ENCODE measurements around the gene TTYH1.
"Not testable (repeated sequence)": the region's sequence is repeated elsewhere in the genome, so short reads cannot be mapped to it uniquely, and the experiment has no call there.

TTYH1 gene

DNA sequence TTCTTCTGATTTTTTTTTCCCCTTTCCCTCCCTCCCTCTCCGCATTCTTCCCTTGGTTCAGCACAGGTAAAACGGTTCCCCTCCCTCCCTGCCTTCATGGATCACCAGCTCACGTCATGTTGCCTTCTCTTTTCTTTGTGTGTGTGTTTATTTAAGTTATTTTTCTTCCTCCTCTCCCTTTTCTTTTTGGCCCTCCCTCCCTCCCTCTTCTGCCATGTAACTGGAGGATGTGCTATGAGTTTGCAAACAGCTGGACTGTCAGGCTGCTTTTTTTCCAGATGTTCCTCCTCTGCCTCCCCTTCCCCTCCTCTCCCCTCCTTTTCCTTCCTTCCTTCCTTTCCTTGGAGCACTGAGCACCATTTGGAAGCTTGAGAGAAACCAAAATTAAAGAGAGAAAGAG, 46.3 kb downstream of the TTYH1 start:
- no peak for DNase-seq (ENCODE audit: low read depth)

DNA sequence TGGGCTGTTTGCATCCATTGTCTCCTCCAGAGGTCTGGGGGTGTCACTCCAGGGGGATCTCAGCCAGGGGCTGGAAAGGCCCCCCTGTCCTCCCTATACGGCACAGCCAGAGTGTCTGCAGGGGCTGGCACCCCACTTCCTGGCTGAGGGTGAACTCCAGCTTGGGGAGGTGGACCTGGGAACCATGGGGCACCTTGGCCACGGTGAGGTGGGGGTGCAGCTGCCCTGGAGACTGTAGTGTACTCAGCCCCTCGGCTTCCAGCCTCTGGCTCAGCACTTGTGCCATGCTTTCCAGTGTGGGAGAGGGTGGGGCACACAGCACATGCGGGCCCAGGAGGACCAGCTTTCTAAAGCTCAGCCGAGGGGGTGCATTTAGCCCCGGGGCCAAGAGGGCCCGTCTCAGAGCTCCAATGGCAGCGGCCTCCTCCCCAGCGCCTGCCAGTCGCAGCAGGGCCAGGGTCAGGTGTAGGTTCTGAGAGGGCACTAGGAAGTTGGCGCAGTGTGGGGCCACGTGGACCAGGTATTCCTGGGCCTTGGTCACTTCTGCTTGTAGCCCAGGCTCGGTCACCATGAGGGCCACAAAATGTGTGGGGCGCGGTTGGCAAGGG, 46.9 kb downstream of the TTYH1 start:
- DNase-seq (ENCODE audit: low read depth) = no peak

DNA sequence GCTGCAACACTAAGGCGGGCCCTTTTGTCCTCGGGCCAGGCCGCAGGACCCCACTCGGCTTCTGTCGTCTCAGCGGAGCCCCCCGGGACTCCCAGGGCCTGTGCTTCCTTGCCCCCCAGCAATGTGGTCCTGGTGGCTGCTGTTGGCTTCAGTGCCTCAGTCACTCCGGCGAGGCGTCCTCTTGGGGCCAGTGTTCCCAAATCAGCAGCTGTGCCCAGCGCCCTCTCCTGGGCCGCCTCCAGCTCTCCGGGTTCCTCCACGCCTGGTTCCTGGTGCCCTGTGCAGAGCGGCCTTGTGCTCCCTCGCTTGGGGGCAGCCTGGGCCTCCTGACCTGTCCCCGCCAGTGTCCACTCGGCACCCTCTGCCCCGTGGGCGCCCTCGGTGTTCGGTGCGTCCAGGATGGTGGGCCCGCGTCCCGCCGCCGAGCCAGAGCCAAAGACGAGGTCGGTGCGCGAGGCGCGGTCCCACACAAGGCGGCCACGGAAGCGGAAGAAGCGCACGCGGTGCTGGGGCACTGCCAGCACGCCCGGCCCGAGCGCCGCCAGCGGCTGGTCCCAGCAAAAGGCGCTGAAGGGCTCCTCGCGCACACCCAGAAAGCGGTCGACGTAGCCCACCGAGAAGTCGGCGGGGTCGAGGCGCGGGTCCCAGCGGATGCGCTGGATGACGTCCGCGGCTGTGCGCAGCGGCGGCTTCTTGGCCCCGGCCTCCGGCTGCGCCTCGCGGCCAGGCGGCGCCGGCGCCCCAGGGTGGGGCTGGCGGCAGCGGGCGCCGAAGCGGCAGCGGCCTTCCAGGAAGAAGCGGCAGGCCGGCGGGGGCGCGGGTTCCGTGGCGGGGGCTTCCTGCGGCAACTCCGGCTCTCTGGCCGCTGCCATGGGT, 47.6 kb downstream of the TTYH1 start:
- no peak for DNase-seq (ENCODE audit: low read depth)

DNA sequence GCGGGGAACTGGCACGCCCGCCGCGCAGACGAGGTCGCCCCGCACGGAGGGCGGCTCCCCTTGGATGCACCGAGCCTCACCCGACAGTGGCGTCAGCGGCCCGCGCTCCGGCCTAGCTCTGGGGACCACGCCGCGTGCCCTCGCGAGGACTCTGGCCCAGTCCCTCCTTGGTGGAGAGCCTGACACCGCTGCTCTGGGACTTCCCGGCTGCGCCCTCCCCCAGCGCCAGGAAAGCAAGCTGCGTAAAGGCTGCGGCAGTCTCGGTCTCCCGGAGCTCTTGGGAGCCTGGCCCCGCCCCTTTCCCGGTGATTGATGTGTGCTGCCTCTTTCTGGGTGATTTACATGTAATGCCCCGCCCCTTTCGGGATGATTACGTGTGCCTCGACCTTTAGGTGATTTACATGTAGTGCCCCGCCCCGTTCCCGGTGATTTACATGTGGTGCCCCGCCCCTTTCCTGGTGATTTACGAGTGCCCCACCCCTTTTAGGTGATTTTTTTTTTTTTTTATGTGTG, 48.3 kb downstream of the TTYH1 start, which contains the start of gene LENG9:
TSS of gene LENG9 (minus strand) at position 248 of the 513 bp plus-strand sequence. CDS start 252 bp downstream, outside the sequence.
- peak; percentile 99 for DNase-seq (ENCODE audit: low read depth)

DNA sequence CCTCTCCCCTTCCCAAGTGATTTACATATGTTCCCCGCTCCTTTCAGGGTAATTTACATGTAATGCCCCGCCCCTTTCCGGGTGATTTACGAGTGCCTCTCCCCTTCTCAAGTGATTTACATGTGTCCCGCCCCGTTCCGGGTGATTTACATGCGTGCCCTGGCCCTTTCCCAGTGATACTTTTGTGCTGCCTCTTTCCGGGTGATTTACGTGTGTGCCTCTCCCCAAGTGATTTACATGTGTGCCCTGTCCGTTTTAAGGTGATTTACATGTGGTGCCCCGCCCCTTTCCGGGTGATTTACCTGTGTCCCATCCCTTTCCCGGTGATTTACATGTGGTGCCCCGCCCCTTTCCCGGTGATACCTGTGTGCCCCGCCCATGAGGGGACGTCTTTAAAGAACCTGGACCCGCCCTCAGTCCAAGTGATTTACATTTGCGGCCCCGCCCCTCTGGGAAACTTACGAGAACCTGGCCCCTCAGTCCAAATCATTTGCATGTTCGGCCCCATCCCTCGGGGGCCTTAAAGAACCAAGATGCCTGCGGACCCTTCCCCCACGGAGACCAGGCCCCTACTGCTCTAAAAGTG, 48.9 kb downstream of the TTYH1 start:
- no peak for DNase-seq (ENCODE audit: low read depth)

DNA sequence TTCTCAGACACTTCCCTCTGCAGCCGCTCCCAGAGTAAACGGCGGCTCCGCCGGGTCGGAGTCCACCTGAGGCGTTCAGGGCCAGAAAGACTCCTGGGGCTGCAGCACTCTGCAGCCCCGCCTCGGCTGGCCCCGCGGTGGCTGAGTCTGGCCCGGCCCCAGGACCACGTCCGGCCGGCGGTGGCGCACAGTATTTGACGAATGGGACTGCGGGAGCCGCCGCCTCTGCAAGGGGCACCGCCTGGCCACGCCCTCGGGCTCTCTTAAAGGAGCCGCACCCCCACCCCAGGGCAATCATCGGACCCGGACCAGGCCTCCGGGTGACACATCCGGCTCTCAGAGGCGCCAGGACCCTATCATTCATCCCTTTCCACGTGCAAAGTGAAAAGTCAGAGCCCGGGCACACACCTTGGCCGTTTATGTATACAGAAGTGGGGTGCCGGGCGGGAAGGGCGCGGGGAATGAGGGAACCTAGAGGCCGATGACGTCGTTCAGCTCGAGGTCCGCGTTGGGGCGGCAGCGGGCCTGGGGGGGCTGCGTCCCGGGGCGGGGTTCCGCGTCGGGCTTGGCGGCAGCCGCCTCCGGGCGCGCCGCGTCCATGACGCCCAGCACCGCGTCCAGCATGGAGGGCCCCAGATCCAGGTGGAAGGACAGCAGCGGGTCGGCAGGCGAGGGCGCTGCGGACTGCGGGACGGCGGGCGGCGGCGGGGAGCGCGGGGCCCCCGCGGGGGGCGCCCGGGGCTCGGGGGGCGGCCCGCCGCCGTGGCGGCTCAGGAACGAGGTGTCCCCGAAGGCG, 49.6 kb downstream of the TTYH1 start:
- DNase-seq (ENCODE audit: low read depth) = no peak

DNA sequence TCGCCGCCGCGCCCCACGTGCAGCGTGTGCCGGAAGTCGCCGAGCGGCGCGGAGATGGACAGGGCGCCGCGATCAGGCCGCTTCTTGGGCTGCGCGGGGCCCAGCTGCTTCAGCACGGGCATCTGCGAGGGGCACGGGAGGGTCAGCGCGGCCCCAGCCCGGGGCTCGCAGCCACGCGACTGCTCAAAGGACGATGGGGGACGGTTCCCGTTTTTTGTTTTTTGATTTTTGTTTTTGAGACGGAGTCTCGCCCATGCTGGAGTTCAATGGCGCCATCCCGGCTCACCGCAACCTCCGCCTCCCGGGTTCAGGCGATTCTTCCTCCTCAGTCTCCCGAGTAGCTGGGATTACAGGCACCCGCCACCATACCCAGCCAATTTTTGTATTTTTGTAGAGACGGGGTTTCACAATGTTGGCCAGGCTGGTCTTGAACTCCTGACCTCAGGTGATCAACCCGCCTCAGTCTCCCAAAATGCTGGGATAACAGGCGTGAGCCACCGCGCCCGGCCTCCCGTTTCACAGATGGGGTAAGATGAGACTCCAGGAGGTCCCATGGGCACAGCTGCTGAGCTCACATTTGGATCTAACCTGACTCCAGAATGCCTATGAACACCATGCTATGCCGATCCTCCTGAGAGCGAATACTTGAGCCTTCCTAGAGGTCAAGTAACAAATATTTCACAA, 50.3 kb downstream of the TTYH1 start:
- no peak for DNase-seq (ENCODE audit: low read depth)

DNA sequence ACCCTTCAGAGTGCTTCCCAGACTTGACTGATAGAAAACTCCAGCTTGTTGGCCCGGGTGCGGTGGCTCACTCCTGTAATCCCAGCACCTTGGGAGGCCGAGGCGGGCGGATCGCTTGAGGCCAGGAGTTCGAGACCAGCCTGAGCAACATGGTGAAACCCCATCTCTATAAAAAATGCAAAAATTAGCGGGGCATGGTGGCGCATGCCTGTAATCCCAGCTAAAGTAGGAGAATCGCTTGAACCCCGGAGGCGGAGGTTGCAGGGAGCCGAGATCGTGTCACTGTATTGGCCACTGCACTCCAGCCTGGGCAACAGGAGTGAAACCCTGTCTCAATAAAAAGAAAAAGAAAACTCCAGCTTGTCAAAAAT, 50.8 kb downstream of the TTYH1 start:
- not testable (repeated sequence) for DNase-seq (ENCODE audit: low read depth)

DNA sequence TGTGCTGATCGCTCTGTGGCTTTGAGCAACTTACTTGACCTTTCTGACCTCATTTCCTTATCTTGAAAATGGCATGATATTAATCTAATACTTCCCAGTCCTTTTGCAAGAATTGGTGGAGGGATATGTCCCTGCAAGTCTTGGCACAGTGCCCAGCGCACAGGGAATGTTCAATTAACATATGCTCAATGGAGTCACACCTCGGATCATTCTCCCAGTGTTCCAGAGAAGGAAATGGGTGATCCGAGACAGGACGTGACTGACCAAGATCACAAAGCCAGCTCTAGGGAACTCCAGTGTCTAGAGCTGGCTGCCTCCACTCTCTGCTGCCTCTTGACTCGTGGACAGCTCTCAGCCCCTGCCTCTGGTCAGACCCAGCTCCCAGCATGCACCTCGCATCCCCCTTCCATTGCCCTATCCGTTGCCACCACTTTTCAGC, 54.3 kb downstream of the TTYH1 start:
- no peak for DNase-seq (ENCODE audit: low read depth)

DNA sequence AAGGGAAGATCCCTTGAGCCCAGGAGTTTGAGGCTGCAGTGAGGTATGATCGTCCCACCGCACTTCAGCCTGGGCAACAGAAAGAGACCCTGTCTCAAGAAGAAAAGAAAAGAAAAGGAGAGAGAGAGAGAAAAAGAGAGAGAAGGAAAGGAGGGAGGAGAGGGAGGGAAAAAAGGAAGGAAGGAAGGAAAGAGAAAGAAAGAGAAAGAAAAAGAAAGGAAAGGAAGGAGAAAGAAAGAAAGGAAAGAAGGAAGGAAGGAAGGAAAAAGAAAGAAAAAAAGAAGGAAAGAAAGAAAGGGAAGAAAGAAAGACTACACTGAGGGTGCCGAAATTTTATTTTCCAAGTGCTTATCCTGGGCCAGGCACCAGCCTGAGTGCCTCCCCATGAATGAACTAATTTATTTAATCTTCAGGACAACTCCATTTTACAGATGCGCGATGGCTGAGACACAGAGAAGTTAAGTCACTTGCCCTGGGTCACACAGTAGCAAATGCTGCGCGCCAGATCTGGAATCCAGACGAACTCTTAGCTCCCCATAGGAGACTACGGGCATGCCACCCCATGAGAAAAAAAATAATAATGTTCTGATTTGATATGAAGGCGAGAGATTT, 55.1 kb downstream of the TTYH1 start:
- no peak for DNase-seq (ENCODE audit: low read depth)

DNA sequence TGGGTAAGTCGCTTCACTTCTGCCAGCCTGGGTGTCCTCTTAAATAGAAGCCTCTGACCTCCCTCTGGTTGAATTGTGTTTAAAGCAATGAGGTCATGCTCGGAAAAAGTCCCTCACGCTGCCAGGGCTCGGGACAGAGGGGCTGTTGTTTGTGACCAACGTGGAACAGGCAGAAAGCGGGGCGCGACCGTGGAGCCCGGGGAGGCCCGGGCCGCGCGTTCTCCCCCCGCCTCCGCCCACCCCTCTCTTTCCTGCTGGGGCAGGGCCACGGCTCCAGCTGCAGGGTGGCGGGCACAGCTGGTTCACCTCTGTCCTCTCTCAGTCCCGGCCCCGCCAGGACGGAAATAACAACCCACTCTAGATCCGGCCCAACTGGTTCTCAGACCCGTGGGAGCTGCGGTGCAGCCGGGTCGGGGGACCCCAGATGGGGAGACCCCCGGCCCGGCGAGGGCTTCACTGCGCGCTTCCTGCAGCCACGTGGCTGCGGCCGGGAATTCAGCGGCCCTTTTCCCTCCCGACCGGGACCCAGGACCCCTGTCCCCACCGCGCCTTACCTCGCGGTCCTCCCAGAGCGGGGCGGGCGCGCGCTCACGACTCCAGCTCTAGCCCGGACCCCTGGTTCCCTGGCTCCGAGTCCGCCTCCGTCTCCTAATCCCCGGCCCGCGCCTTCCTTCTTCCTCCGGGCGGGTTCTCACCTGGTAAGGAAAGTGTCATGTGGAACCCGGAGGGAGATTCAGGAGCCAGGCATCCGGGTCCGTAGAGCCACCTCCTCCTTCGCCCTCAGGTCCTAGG, 55.9 kb downstream of the TTYH1 start:
- no peak for DNase-seq (ENCODE audit: low read depth)

DNA sequence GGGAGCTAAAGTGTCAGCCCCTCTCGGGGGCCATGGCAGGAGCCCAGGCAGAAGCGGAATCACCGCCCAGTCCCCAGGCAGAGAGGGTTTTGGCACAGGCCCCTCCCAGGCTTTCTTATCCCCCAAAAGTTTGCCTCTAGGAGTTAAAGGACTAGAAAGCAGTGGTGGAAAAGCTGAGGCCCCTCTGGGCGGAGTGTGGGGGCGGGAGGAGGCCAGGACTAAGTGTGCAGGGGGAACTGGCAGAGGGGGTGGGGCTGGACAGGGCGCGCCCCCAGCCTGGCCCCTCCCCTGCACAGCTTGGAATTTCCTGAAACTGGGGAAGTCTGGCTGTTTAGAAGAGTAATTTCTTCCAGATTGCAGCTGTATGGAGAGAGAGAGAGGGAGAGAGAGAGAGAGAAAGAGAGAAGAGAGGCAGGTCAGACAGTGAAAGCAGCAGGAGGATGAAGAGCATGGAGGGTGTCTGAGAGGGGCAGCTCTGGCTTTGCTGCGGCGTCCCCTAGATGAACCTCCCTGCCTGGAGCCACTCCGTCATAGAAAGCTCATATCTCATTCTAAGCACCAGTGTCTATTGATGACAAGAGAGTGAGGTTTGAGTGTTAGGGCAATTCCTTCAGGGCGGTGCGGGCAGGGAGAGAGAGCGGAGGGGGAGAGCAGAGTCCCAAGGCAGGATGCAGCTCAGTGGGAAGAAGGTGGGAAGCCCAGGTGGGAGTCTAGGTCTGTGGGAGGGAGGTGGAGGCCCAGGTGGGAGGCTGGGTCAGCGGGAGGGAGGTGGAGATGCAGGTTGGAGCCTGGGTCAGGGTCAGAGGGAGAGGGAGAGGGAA, 58.0 kb downstream of the TTYH1 start, which contains the start of gene CDC42EP5:
TSS of gene CDC42EP5 (minus strand) at position 226 of the 821 bp plus-strand sequence. CDS start 7,749 bp downstream, outside the sequence.
- DNase-seq (ENCODE audit: low read depth) = no peak

DNA sequence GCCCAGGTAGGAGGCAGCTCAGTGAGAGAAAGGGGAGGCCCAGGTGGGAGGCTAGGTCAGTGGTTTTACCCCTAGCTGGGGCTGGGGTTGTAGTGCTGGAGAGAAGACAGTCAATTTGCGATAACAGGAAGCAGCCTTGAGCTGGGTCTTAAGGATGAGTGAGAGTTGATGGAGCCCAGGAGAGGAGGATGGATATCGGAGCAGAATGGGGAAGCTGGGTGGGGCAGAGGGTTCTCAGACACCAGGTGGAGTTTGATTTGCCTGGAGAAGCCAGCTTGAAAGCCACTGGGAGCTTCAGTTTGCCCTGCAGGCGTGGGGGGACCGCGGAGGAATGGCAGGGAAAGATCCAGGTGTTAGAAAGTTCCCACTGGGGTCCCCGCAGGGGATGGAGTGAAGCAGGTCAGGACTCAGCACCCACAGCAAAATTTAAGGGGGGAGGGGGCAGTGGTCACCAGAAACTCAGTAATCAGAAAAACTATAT, 58.7 kb downstream of the TTYH1 start:
- DNase-seq (ENCODE audit: low read depth) = no peak

DNA sequence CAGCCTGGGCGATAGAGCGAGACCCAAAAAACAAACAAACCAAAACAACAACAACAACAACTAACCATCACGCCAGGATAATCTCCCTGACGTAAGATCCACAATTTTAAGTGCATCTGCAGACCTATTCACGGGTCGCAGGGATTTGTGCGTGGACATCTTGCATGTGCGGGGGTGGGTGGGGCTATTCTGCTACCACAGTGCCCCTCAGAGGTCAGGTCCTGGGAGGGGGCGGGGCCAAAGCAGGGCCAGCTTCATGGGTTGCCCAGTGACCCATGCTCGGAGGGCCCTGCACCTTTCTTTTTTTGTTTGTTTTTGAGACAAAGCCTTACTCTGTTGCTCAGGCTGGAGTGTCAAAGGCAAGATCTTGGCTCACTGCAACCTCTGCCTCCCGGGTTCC, 60.4 kb downstream of the TTYH1 start:
- no peak for DNase-seq (ENCODE audit: low read depth)

DNA sequence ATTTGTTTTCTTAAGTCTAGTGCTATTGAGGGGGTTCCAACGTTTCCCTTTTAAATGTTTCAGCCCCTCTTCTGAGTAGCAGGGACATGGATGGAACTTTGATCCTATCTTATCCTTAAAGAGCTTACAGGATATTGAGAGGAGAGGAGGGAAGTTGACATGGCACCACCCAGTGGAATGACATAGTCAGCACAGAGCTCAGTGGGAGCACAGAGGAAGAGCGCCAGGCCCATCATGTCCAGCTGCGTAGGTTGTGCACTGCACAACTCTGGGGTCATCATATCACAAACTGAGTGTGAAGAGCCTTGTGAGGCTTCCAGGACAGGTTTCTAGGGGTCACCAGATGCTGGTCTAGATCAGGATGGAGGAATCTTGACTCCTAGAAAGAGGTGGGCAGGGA, 62.4 kb downstream of the TTYH1 start:
- DNase-seq (ENCODE audit: low read depth) = no peak

DNA sequence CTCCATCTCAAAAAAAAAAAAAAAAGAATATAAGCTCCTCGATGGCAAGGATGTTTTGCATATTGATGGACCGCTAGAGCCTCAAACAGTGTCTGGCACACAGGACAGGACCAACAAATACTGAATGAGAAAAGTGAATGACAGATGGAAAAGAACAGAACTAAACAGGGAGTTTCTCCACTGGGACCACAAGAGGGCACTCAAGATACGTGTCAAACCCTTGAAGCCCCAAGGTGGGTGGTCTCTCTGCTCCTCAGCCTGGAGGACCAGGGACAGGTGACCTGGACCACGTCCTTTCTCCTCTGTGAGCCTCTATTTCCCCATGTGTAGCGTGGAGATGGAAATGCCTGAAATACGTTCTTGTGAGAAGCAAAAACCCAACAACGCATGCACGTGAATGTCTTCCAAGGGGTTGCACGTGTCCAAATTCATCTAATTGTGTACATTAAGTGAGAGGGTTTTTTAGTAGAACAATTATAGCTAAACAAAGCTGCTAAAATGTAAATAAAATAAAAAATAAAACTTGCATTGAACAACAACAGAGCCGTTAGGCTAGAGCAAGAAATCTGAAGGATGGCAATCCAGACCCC, 63.5 kb downstream of the TTYH1 start:
- DNase-seq (ENCODE audit: low read depth) = no peak

DNA sequence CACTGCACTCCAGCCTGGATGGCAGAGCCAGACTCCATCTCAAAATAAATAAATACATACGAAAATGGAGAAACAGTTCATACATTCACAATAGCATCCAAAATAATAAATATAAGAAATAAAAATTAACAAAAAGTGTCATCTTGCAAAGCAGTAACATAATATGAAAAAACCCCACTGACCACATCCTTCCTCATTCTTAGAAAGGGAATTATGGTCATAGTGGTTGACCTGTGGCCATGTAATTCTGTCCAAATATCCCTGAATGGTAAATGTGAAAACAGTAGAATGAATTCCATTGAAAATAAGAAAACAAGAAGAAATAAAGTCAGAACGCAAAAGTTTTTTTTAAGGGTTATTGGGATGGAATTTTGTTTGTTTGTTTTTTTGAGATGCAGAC, 64.8 kb downstream of the TTYH1 start:
- no peak for DNase-seq (ENCODE audit: low read depth)

DNA sequence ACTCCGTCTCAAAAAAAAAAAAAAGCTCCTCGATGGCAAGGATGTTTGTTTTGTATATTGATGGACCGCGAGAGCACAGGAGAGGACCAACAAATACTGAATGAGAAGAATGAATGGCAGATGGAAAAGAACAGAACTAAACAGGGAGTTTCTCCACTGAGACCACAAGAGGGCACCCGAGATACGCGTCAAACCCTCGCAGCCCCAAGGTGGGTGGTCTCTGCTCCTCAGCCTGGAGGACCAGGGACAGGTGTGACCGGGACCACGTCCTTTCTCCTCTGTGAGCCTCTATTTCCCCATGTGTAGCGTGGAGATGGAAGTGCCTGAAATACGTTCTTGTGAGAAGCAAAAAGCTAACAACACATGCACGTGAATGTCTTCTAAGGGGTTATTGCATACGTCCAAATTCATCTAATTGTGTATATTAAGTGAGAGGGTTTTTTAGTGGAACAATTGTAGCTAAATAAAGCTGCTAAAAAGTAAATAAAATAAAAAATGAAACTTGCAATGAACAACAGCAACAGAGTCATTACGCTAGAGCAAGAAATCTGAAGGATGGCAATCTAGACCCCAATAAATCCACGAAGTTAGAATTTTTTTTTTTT, 66.2 kb downstream of the TTYH1 start:
- DNase-seq (ENCODE audit: low read depth) = no peak

Measured in non-pigmented ciliary epithelial cell (primary cell).